BLaER1 (cell line): ENCODE data around the gene TRNAU1AP.
"Not testable (repeated sequence)": the region's sequence is repeated elsewhere in the genome, so short reads cannot be mapped to it uniquely, and the experiment has no call there.

Source experiments
- H3K27ac ChIP-seq: shearing (Covaris generic); formaldehyde crosslinking; 2 replicates; pipeline ENCODE4 v1.8.1; 2022
- H3K27me3 ChIP-seq: shearing (Covaris generic); formaldehyde crosslinking; 2 replicates; pipeline ENCODE4 v1.8.1; 2022
- H3K36me3 ChIP-seq: shearing (Covaris generic); formaldehyde crosslinking; 2 replicates; pipeline ENCODE4 v1.8.1; 2022
- H3K4me1 ChIP-seq: shearing (Covaris generic); formaldehyde crosslinking; 2 replicates; pipeline ENCODE4 v1.8.1; 2022
- H3K4me2 ChIP-seq: shearing (Covaris generic); formaldehyde crosslinking; 2 replicates; pipeline ENCODE4 v1.8.1; 2022
- H3K4me3 ChIP-seq: shearing (Covaris generic); formaldehyde crosslinking; 2 replicates; pipeline ENCODE4 v1.8.1; 2022
- H3K9ac ChIP-seq: shearing (Covaris generic); formaldehyde crosslinking; 2 replicates; pipeline ENCODE4 v1.8.1; 2022
- H3K9me3 ChIP-seq: shearing (Covaris generic); formaldehyde crosslinking; 2 replicates; pipeline ENCODE4 v1.8.1; 2022
- H4K20me1 ChIP-seq: shearing (Covaris generic); formaldehyde crosslinking; 2 replicates; pipeline ENCODE4 v1.8.1; 2022
- Cebpa-rat ChIP-seq: shearing (Covaris generic); IDR thresholded peaks from 2 replicates; pipeline ENCODE4 v1.8.1; 2022

TRNAU1AP gene

DNA sequence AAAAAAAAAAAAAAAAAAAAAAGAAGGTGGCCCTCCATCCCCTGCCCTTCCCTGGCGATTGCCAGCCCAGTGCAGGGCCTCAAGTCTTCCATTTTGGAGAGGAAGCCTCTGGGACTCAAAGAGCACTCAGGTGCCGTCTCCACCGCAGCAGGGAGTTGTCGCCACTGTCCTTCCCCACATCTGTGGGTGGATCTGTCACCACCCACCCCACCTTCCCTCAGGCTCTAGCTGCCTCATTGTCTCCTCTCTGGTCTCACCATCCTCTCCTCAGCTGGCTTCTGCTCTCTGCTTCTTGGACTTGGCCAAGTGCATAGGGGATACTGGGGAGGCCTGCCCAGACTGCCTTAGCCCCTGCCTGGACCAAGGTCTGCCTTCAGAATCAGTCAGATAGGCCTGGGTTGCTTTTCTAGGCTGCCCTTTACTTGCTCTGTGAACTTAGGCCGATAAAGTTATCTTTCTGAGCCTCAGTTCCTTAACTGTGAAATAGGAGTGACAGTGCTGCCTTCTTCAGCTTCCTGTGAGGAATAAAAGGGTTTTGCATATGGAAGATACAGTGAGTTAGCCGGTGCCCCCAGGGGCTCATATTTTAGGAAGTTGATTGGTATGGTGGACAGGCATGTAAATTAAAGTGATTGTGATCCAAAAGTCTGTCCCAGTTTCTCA lies 31.3 kb upstream of the TRNAU1AP start:
- H3K9ac ChIP-seq: peak overlapping the region; percentile 34; the same call in 1 of the 2 replicates

DNA sequence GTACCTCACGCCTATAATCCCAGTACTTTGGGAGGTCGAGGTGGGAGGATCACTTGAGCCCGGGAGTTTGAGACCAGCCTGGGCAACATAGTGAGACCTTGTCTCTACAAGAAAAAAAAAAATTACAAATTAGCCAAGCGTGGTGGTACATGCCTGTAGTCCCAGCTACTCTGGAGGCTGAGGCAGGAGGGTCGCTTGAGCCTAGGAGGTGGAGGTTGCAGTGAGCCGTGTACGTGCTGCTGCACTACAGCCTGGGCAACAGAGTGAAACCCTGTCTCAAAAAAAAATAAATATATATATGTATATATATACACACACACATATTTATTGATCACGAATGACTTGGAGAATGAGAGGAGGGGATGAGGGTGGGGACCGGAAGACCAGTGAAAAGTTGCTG lies 30.3 kb upstream of the TRNAU1AP start:
- Histone ChIP-seq H3K9ac (peak overlapping the region; percentile 34; the same call in 1 of the 2 replicates), H4K20me1 (peaks cover 94% of the 10 kb centered on the region), H3K4me1 (peaks cover 56% of the 10 kb centered on the region), H3K36me3 (peaks cover 73% of the 10 kb centered on the region)
- H3K27me3 ChIP-seq, H3K4me2 ChIP-seq, H3K9me3 ChIP-seq, H3K27ac ChIP-seq, H3K4me3 ChIP-seq: not testable (repeated sequence)

More for the DNA sequence above, 31.3 kb upstream of the TRNAU1AP start:
- TF ChIP-seq Cebpa-rat: no peak
- Histone ChIP-seq H3K27ac (peak overlapping the region; percentile 35), H3K27me3 (no peaks in the 10 kb centered on the region), H3K9me3 (no peaks in the 10 kb centered on the region), H3K4me3 (no peak overlapping the region), H3K36me3 (peaks cover 64% of the 10 kb centered on the region), H3K4me2 (peak overlapping the region; percentile 55), H3K4me1 (peaks cover 61% of the 10 kb centered on the region), H4K20me1 (peaks cover 94% of the 10 kb centered on the region)

DNA sequence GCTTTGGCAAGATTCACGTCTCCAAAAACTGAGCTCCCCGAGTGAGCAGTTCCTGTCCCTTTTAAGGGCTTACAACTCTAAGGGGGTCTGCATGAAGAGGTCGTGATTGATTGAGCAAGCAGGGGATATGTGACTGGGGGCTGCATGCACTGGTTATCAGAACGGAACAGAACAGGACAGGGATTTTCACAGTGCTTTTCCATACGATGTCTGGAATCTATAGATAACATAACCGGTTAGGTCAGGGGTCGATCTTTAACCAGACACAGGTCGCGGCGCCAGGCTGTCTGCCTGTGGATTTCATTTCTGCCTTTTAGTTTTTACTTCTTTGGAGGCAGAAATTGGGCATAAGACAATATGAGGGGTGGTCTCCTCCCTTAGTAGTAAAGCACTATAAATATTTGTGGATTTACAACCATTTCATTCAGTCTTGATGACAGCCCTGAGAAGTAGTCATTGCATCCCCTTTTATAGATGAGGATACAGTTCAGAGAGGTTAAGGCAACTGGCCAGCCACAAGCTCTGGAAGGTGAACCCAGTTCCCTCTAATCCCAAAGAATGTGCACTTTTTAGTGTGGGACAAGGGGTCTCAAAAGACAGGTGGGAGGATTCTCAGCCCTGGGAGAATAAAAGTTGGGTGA lies 27.8 kb upstream of the TRNAU1AP start:
- not testable (repeated sequence) for H3K4me2 ChIP-seq, H3K9me3 ChIP-seq, H3K27me3 ChIP-seq, H3K27ac ChIP-seq, H3K4me3 ChIP-seq, H3K9ac ChIP-seq
- peaks cover 39% of the 10 kb centered on the region for H3K4me1 ChIP-seq
- peaks cover 93% of the 10 kb centered on the region for H3K36me3 ChIP-seq
- H4K20me1 ChIP-seq: peaks cover 97% of the 10 kb centered on the region

DNA sequence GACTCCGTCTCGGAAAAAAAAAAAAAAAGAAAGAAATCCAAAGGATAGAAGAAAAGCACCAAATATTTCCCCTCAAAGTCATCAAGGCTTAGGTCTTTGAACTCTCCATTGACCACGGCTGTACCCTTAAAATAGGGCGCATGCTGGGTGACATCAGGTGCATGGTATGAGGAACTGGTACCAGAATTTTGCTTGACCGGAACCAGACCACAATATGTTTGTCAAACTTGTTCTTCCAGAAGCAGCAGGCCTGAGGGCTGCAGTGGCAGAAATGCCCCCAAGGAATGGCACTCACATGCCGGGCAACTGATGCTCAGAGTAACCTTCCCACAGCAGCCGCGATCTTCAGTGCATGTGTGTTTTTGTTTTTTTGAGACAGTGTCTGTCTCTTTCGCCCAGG lies 26.0 kb upstream of the TRNAU1AP start:
- H3K36me3 ChIP-seq: peaks cover 94% of the 10 kb centered on the region
- TF ChIP-seq Cebpa-rat: no peak

DNA sequence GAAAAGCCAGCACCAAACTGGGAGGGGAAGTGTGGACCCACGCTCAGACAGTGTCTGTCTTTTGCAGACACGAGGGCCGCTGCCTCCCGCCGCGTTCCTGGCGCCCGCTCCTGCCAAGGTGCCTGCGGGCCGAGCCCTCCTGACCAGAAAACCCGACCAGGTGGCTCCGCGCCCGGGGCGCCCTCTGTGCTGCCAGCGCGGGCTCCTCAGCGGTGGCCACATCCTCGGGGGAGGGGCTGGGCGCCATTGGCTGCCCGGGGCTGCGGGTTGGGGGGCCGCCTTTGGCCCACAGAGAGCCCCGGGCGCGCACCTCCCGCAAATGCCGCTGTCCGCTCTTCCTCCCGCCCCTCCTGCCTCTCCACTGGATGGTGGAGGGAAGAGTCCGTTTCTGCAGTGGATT lies 22.4 kb upstream of the TRNAU1AP start:
- H3K36me3 ChIP-seq: peaks cover 92% of the 10 kb centered on the region
- no peak overlapping the region for H3K9ac ChIP-seq
- no peak overlapping the region for H3K4me2 ChIP-seq
- H3K27ac ChIP-seq: no peak overlapping the region
- H3K9me3 ChIP-seq: no peaks in the 10 kb centered on the region
- no peaks in the 10 kb centered on the region for H3K4me1 ChIP-seq
- H3K4me3 ChIP-seq: no peak overlapping the region
- no peak for TF ChIP-seq Cebpa-rat
- peaks cover 52% of the 10 kb centered on the region for H4K20me1 ChIP-seq
- H3K27me3 ChIP-seq: no peaks in the 10 kb centered on the region

More for the DNA sequence above, 26.0 kb upstream of the TRNAU1AP start:
- no peak overlapping the region for H3K27ac ChIP-seq
- H3K4me3 ChIP-seq: no peak overlapping the region
- H4K20me1 ChIP-seq: peaks cover 88% of the 10 kb centered on the region
- H3K9me3 ChIP-seq: no peaks in the 10 kb centered on the region
- H3K27me3 ChIP-seq: no peaks in the 10 kb centered on the region
- peaks cover 21% of the 10 kb centered on the region for H3K4me1 ChIP-seq
- no peak overlapping the region for H3K4me2 ChIP-seq
- no peak overlapping the region for H3K9ac ChIP-seq

DNA sequence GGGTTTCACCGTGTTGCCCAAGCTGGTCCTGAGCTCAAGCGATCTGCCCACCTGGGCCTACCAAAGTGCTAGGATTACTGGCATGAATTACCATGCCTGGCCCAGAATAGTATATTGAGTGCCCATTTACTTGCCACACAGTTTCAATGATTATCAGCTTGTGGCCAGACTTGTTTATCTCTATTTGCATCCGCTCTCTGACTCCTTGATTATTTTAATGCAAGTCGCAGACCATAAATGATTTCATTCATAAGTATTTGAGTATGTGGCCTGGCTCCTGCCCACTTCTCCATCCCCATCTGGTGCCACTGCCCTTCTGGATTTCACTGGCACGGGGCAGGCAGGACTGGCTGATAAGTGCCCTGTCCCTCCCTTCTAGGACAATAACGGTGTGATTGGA lies 18.2 kb upstream of the TRNAU1AP start:
- peaks cover 16% of the 10 kb centered on the region; the same call in 1 of the 2 replicates for H3K4me1 ChIP-seq
- H3K9me3 ChIP-seq: no peaks in the 10 kb centered on the region
- no peak overlapping the region for H3K9ac ChIP-seq
- no peaks in the 10 kb centered on the region for H3K27me3 ChIP-seq
- peaks cover 96% of the 10 kb centered on the region for H3K36me3 ChIP-seq
- H4K20me1 ChIP-seq: peaks cover 13% of the 10 kb centered on the region
- H3K4me3 ChIP-seq: no peak overlapping the region
- H3K27ac ChIP-seq: no peak overlapping the region
- TF ChIP-seq Cebpa-rat: no peak
- H3K4me2 ChIP-seq: no peak overlapping the region

DNA sequence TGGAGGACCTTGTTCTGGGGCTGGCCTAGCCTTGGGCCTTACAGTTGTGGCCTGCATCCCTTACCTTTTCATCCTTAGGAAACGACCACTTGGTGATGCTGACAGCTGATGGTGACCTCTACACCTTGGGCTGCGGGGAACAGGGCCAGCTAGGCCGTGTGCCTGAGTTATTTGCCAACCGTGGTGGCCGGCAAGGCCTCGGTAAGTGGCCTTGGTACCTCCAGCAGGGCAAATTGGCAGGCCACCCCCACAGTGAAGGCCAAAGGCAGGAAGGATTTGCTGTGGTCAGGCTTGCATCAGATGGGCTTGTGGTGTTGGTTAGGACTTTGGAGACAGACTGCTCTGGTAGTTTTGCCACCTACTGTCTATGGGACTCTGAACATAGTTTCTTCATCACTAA lies 17.7 kb upstream of the TRNAU1AP start:
- Histone ChIP-seq H3K27ac (no peak overlapping the region), H4K20me1 (peaks cover 8% of the 10 kb centered on the region), H3K36me3 (peaks cover 96% of the 10 kb centered on the region), H3K27me3 (no peaks in the 10 kb centered on the region), H3K9me3 (no peaks in the 10 kb centered on the region), H3K4me1 (peaks cover 16% of the 10 kb centered on the region; the same call in 1 of the 2 replicates), H3K9ac (no peak overlapping the region), H3K4me2 (no peak overlapping the region), H3K4me3 (no peak overlapping the region)
- TF ChIP-seq Cebpa-rat: no peak

DNA sequence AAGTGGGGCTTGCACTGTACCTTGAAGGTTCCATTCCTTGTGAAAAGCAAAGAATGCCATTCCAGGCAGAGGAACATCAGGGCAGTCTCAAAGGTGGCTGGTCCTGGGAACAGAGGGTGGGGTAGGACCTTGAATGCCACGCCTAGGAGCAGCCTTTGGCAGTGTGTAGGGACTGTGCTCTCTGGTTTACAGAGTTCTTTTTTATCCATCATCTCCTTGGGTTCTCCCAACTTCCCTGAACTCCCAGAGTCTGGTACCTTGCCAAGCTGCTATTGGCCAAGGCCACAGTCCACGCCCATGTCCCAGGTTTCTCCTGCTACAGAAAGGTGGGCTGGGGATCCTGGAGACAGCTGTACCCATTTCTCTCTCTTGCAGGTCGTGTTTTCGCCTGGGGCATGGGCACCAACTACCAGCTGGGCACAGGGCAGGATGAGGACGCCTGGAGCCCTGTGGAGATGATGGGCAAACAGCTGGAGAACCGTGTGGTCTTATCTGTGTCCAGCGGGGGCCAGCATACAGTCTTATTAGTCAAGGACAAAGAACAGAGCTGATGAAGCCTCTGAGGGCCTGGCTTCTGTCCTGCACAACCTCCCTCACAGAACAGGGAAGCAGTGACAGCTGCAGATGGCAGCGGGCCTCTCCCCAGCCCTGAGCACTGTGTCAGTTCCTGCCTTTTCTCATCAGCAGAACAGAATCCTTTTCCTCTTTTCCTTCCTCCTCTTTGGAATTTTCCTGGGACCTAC lies 15.3 kb upstream of the TRNAU1AP start:
- Histone ChIP-seq H3K4me3 (no peak overlapping the region), H3K36me3 (peaks cover 92% of the 10 kb centered on the region), H3K4me1 (peaks cover 16% of the 10 kb centered on the region; the same call in 1 of the 2 replicates), H3K27me3 (no peaks in the 10 kb centered on the region), H3K9me3 (no peaks in the 10 kb centered on the region), H3K4me2 (peak overlapping the region; percentile 17; the same call in 1 of the 2 replicates), H3K27ac (peak overlapping the region; percentile 23; the same call in 1 of the 2 replicates), H3K9ac (0 out of 2 replicates have a peak overlapping the region, but pooled peaks have one; percentile 34), H4K20me1 (no peaks in the 10 kb centered on the region)
- no peak for TF ChIP-seq Cebpa-rat

DNA sequence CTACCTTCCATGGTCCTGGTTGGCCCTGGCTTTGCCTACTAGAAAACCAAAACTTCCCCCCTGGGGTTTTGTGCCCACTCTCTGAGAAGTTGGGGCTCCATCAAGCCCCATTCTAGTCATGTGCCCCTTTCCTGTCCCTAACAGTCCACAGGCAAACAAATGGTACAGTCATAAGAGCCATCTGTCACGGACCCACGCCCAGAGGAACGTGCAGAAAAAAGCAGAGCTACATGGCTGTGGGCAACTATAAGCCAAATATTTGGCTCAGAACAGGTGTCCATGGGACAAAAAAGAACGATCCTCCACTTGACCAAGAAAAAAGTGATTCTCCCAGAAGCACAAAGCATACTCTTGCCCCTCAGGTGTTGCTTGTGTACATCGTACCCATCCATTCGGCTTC lies 14.6 kb upstream of the TRNAU1AP start:
- H3K27ac ChIP-seq: peak overlapping the region; percentile 23; the same call in 1 of the 2 replicates
- peaks cover 16% of the 10 kb centered on the region; the same call in 1 of the 2 replicates for H3K4me1 ChIP-seq
- no peaks in the 10 kb centered on the region for H3K9me3 ChIP-seq
- peaks cover 85% of the 10 kb centered on the region for H3K36me3 ChIP-seq
- H3K4me3 ChIP-seq: no peak overlapping the region
- H3K4me2 ChIP-seq: peak overlapping the region; percentile 17; the same call in 1 of the 2 replicates
- H3K9ac ChIP-seq: peak overlapping the region; percentile 34; the same call in 1 of the 2 replicates
- H3K27me3 ChIP-seq: no peaks in the 10 kb centered on the region
- no peak for TF ChIP-seq Cebpa-rat
- no peaks in the 10 kb centered on the region for H4K20me1 ChIP-seq

DNA sequence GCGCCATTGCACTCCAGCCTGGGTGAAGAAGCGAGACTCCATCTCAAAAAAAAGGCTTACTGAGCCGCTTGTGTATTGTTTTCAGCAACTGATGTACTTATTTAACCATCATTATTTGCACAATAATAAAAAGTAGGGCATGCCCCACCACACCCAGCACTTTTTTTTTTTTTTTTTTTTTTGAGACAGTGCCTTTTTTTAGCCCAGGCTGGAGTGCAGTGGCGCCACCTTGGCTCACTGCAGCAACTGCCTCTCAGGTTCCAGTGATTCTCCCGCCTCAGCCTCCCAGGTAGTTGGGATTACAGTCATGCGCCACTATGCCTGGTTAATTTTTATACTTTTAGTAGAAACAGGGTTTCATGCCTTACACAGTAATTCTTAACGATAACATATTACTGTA lies 12.2 kb upstream of the TRNAU1AP start:
- no peak overlapping the region for H3K4me2 ChIP-seq
- H3K9me3 ChIP-seq: no peaks in the 10 kb centered on the region
- peaks cover 64% of the 10 kb centered on the region for H3K36me3 ChIP-seq
- H3K27me3 ChIP-seq: no peaks in the 10 kb centered on the region
- H3K4me1 ChIP-seq: peaks cover 23% of the 10 kb centered on the region; the same call in 1 of the 2 replicates
- H3K9ac ChIP-seq: no peak overlapping the region
- TF ChIP-seq Cebpa-rat: no peak
- H3K27ac ChIP-seq: no peak overlapping the region
- H4K20me1 ChIP-seq: no peaks in the 10 kb centered on the region
- no peak overlapping the region for H3K4me3 ChIP-seq

DNA sequence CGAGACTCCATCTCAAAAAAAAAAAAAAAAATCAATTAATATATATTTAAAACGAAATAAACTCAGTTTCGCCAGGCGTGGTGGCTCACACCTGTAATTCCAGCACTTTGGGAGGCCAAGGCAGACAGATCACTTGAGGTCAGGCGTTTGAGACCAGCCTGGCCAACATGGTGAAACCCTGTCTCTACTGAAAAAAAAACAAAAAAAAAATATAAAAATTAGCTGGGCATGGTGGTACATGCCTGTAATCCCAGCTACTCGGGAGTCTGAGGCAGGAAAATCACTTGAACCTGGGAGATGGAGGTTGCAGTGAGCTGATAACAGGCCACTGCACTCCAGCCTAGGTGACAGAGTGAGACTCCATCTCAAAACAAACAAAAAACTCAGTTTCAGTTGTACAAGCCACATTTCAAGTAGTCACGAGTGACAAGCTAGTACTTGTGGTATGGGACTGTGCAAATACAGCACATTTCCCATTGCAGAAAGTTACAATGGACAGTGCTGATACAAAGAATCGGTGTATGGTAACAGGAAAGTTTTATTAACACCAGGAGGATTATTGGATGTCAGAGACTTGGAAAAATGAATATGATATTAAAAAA lies 11.4 kb upstream of the TRNAU1AP start:
- not testable (repeated sequence) for H3K27me3 ChIP-seq, H3K4me2 ChIP-seq, H3K9ac ChIP-seq, H3K9me3 ChIP-seq, H3K4me3 ChIP-seq, H4K20me1 ChIP-seq, H3K27ac ChIP-seq
- peaks cover 56% of the 10 kb centered on the region for H3K36me3 ChIP-seq
- H3K4me1 ChIP-seq: peaks cover 23% of the 10 kb centered on the region; the same call in 1 of the 2 replicates
